Renal cortex interstitium (tissue), 11 donors: ENCODE measurements around the gene SLC17A1. TPM values are rescaled to one million over a fixed set of nuclear protein-coding genes. Genes with fewer than 3 reads are reported as not detected.
A peak's percentile ranks its signal among the peaks of the same experiment; 100 is the strongest.

Source experiments
- DNase-seq, 11 donors: peaks; one replicate each; pipeline ENCODE4 v3.0.0-alpha.2; 2013; ENCODE audit warnings: low read depth in 9 of 11, low spot score in 4 of 11; ENCODE audit errors: extremely low read depth in 1 of 11
- polyA plus RNA-seq, 3 donors: library from polyadenylated mRNA; unstranded; fragments of 120-200 nt; gene quantifications; one replicate each; pipeline ENCODE4 v1.2.1, GENCODE V29; 2013; ENCODE audit not compliant: insufficient read length in 3 of 3

SLC17A1 gene
- polyA plus RNA-seq, 3 donors: 24.6 to 32.4 (median 30.1) TPM

DNA sequence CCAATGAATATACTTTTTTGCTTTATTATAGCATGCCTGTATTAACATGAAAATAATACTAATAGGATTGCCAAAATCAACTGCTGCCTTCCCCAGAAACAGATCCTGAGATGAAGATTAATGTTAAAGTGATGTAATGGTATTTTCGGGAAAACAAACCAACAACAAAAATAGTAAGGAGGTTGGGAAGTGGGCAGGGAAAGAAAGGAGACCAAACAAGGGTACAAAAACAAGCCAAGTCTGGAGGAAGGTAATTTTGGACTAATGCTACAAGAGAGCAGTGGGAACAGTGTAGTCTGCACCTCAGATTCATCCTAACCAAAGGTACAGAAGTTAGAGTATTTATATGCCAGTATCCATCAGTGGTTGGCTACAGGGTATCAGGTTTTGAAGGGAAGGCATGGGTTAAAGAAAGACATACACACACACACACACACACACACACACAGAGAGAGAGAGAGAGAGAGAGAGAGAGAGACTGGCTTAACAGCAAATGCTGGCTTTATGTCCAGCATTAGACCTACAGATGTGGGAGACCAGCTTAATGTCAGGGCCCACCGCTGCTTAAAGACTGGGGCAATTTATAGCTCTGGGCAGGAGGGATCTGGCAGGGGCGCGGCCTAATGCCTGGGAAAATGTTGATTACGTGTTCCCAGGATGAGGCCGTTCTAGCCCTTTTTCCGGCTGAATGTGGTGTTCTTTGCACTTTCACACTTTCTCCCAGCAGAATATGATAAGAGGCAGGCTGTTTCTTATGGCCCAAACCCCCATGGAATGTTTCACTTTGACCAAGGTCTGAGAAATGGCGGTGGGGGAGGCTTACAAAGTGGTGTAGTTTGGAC lies 3.8 kb upstream of the SLC17A1 start:
- peak in 2 of 11 donors; percentile 8 to 34 for DNase-seq

DNA sequence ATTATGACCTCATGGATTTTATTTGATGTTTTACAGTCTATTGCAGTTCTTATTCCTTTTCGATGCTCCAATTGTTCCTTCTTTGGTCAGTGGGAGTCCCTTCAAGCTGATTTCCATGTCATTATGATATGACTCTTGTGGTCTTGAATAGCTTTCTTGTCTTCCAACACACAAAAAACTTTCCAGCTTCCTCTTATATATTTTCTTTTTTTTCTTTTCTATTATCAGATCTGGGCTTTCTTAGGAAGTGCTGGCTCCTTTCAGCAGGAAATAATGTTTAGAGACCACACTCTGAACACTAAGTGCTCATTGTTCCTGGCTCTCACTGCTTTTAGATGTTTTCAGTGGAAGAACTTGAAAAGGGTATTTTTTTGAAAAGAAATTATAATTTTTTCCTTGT lies 3.1 kb upstream of the SLC17A1 start:
- no peak for DNase-seq

DNA sequence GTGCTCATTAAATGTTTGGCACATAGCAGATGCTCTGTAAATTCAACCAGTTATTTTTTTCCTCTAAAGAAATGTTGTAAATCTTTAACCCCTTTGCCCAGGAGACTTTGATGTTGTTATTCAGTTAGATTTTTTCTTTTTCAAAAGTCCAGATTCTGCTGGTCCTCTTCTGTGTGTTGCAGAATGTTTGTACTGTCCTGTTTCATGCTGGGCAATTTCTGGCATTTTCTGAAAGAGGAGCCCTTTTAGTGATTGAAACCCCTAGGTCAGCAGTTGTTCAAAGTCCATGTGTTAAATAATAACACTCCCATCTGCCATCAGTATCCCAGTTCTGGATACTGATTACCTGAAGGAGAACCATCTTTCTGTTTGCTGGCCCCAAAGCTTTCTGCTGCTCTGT lies 1.3 kb upstream of the SLC17A1 start:
- no peak for DNase-seq

DNA sequence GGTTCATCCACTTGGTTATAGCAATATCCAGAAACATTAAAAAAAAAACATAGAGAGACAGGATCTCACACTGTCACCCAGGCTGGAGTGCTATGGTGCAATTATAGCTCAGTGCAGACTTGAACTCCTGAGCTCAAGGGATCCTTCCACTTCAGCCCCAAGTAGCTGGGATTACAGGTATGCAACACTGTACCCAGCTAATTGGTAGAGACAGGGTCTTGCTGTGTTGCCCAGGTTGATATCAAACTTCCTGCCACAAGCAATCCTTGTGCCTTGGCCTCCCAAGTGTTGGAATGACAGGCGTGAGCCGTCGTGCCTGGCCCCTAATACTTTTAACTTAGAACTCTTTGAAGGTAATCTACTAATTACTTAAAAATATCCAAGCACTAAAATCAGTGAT lies 818 bp upstream of the SLC17A1 start:
- no peak for DNase-seq

DNA sequence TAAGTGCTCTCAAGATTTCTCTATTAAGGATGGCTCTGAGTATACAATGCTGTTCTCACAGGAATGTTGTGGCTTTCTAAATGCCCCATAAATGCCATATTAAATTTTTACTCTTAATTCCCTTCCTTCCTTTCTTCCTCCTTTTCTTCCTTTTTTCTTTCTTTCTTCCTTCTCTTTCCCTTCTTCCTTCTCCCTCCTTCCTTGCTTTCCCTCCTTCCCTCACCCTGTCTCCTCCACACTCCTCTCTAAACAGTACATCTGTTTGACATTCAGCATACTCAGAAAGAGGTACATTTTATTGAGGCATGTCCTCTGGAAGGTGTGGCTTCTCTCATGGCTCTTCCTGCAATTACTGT lies 433 bp upstream of the SLC17A1 start:
- DNase-seq: no peak

DNA sequence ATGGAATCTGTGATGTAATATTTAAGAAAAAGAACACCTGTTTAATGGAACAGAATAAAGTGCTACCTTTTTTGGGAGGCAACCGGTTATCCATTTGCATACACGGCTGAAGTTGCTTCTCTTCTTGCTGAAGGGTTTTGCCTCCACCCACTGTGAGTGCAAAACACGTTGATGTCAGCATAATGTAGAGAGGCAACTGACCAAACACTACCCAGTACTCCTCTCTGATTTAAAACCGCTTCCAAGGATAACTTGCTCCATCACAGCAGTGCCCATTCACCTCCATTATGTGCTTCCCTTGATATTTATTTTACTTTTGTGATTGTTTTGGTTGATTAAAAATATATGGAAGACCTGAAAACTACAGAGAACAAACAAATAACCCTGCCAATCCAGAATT lies 1.4 kb downstream of the SLC17A1 start:
- DNase-seq: no peak

DNA sequence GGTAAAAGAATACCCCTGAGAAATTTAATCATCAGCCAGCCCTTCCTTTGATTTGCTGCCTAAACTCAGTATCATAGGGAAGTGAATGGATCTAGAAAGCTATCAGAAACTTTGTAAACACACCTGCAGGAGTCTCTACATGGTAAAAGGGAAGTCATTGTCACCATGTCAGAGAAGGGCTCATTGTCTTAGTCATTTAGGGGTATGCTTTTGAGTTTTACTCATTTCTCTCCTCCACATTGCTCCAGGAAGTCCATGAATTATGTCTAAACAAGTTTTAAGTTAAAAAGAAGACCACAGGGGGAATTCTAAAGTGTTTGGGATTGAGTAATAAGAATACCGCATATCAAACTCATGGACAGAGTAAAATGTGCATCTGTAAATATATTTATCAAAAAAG lies 2.5 kb downstream of the SLC17A1 start:
- no peak for DNase-seq

DNA sequence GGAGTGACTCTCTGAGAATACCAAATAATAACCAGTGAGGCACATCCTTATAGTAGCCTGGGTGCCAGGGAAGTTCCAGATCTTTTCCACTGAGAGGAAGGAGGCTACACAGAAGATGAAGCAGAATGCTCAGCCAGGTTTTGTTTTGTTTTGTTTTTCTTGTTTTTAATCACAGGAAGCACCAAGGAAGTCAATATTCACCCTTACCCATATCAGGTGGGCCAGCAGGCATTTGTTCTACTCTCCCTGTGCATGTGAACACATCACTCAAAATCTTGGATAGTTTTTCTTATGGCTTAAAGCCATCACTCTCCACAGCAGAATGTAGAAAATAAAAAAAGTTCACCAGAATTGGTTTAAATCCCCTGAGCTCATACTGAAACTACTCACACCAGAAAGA lies 10.5 kb downstream of the SLC17A1 start:
- DNase-seq: no peak

DNA sequence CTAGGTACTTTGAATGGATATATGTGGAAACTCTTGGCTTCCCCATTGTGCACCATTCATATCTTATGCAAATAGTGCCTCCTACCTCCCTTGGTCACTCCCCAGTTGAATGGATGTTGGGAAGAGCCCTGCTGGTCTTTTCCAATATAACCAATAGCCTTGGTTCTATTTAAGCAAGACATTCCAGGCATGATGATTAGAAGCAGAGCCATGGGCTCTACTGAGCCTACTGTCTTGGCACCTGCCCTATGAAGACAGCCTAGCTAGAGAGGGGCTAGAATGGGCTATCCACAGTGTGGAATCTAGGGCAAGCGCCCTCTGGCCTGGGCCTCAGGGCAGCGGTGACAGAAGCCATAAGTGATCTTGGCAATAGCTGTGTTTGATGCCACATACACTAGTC lies 15.6 kb downstream of the SLC17A1 start:
- DNase-seq: no peak

DNA sequence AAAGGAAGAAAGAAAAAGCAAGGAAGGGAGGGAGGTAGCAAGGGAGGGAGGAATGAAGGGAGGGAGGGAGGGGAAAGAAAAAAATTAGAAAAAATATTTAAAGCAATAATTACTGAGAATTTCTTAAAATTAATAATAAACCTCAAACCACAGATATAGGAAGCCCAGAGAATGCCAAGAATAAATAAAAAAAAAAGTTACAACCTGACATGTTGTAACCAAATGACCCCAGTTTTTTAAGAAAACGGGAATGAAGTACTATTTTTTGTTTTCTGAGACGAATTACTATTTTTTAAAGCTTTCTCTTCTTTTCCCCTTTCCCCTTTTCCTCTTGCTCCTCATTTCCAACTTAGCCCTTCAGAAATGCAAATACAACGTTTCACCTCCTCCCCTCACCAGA lies 16.7 kb downstream of the SLC17A1 start:
- DNase-seq: no peak

DNA sequence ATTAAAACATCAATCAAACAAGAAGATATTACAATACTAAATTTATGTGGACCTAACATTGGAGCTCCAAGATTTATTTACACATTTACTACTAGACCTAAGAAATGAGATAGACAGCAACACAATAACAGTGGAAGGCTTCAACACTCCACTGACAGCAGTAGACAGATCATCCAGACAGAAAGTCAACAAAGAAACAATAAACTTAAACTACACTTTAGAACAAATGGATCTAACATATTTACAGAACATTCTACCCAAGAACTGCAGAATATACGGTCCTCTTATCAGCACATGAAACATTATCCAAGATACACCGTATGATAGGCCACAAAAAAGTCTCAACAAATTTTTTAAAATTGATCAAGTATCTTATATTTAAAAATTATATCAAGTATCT lies 27.0 kb downstream of the SLC17A1 start:
- no peak for DNase-seq

DNA sequence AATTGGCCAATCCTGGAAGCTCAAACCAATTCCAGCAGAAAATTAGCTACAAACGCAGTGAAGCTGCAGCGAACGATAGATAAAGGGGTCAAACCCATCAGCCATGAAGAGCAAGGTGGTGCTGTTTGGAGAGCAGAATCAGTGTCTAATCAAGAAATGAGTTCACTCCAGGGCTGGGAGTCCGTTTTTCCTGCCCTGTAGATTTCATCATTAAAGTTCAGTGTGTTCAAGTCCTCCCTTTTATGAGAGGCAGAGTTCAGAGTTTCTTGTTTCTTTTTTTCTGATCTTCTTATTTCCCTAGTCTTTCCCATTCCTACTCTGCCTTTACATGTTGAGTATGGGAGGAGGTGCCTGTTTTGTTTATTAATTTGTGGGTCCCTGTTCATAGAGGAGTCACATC lies 30.4 kb downstream of the SLC17A1 start:
- no peak for DNase-seq

DNA sequence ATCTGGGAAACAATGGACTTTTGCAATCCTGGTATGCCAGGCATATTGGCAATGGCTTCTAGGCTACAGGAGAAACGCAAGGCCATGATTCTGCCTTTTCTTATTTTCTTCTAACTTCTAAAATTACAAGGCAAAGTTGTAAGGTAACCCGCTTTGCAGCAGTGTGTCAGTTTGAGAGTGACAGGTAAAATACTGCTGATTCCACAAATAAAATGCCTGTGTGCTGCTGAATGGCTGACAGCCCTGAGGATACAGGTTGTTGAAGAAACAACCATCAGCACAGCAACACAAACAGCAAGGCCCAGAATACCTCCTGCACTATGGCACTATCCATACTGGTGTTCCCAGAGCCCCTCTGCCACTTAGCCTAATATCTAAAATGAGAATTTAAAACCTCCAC lies 37.1 kb downstream of the SLC17A1 start:
- DNase-seq: no peak

DNA sequence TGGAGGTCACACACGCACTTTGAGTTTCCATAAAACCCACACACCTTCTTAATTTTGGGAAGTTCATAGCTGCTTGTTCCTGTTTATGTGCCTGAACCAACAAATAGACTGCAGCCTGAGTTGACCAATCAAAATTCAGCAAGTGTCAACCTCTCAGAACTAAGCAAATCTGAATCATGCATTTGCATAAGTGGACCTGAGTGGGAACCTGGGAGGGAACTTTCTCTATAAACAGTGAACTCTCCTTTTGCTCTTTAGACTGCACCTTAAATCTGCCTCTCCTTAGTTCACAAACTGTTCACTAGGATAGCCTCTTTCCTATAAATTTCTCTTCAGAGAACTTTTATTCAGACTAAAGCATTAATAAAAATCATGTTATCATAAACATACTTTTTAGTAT lies 37.9 kb downstream of the SLC17A1 start:
- DNase-seq: no peak

DNA sequence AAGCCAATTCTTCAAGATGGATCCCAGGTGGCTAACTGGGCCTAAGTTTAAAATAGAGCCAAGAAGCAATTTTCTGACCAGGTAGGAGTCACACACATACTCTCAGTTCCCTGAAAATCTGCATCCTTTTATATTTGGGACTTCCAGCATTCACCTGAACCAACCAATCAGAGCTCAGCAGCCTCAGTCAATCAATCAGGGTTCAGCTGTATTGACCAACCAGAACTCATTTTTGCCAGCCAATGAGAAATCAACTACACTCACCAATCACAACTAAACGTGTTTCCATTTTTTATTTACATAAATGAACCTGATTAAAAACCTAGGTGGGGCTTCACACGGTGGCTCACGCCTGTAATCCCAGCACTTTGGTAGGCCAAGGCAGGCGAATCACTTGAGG lies 39.8 kb downstream of the SLC17A1 start:
- DNase-seq: no peak

DNA sequence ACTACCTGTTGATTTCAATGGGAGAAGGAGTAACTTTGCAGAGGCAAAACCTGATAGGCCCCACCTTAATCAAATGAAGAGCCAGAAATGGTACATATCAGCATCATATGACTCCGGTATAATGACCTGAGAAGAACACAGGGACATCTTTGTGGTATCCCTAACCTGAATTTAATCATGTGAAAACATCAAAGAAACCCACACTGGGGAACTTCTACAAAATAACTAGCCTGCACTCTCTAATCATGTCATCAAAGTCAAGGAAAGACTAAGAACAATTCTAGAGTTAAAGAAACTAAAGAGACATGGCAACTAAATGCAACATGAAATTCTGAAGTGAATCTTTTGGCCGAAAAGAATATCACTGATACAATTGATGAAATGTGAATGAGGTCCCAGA lies 42.4 kb downstream of the SLC17A1 start:
- DNase-seq: no peak

DNA sequence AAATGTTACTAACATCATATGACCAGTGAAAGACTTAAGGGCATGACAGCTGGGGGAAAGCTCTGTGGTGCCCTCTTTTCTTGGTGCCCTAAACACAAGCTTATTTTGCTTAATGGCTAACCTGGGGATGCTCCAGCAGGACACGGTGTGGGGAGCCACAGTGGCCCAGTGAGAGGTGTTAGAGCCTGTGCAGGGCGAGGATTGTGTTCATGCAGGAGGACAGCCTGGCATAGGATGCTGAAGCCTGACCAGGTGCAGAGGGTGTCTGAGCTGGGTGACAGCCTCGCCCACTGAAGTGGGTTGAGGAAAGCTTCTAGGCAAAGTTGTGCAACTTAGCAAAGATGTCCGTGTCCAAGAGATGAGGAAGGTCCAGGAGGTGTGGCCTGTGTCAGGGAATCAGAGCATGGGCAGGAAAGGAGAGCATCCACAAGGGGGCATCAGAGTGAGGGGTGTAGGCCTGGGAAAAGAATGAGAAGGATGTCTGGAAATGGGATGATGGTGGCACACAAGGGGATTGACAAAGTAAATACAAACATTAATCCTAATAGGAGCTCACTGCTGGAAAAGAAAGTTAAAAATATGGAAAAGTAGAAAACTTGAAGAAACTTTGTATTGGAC lies 43.4 kb downstream of the SLC17A1 start:
- DNase-seq: no peak

DNA sequence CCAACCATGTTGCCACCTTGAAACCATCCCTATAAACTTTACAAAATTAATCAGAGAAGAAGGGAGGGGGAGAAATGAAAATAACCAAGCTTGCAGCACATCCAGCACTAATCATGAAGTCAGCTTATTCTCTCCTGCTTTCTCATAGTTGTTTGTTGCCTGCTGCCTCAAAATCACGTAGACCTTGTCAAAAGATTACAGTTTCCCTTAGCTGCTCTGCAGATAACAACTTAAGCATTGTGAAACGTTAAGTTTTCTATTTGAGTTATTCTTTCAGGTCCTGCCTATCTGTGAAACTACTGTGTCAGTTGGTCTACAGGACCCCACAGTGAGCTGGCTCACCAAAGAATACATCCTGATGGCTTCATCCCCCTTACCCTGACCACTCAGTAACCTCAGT lies 44.4 kb downstream of the SLC17A1 start:
- DNase-seq: no peak

DNA sequence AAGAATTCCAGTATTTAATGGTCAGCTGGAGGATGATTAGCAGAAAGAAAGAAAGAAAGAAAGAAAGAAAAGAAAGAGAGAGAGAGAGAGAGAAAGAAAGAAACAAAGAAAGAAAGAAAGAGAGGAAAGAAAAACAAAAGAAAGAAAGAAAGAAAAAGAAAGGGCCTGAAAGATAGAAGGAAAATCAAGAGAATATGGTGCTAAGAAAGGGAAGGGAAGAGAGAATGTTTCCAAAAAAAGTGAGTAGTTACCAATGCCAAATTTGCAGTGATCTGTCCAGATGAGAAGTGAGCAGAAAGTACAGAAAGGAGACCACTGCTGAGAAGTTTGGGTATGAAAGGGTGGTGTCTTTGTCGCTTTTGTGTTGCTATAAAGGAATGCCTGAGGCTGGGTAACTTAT lies 50.7 kb downstream of the SLC17A1 start:
- no peak for DNase-seq

DNA sequence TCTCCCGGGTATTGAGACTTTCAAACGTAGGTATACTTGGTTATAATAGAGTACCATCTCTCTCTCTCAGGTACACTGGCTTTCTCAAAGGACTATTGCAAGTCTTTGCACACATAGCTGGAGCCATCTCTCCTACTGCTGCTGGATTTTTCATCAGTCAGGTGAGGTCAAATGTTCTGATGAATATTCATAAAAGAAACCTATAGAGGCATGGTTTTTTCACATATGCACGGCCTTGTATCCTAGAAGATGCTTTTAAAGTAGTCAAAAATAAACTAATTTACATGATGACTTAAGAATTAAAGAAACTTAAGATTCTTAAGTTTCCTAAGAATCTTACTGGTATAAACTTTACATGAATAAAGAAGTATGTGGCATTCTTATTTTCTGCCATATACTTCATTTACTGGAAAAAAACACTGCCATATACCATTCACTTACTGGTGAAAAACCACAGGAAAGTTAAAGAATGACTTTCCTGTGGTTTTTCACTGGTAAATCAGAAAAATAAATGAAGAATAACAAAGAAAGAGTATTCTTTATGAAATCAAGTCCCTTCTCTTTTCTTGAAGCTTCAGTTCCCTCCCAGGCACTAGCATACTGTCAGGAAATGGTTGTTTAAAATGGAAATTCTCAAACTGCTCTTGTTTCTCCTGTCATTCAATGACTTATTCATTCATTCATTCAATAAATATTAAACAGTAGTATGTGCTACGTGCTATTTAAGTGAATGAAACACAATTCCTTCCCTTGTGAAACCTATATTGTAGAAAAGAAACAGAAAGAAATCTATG lies 53.8 kb downstream of the SLC17A1 start:
- DNase-seq: no peak
